Activated CD8-positive, alpha-beta memory T cell treated with anti-CD3 and anti-CD28 coated beads for 24 hours (primary cell): Measurements from ENCODE around the gene DOCK10.

ENCODE experiments used
- DNase-seq: peaks from one replicate; pipeline ENCODE4 v3.0.0-alpha.2; 2020

The DOCK10 gene

DNA sequence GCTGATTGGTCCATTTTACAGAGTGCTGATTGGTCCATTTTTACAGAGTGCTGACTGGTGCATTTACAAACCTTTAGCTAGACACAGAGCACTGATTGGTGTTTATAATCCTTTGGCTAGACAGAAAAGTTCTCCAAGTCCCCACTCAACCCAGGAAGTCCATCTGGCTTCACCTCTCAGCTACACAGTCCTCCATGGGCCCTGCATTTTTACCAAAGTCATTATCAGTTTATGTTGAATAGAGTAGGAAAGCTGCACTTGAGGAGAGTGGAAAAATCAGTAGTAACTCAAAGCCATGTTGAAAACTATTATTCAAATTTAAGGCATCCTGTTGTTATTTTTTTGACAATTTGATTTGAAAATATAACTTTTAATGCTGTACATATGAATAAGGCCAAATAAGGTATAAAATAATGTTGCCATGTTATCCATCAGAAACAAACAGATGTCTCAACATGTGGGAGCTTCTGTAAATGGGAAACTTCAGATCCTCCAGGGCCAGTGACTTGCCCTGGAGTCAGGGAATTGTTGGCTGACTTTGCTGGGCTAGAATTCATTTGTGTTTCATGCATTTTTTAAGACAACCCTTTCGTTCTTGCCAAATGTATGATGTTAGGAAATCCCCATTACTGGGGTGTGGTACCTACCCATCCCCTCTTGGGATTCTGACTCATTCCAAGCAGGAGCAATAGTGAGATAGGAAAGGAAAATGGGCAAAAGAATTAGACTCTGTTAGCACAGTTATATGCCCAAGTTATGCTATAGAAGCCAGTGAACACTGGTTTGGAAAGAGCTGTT, 288.3 kb downstream of the DOCK10 start:
- no peak for DNase-seq

DNA sequence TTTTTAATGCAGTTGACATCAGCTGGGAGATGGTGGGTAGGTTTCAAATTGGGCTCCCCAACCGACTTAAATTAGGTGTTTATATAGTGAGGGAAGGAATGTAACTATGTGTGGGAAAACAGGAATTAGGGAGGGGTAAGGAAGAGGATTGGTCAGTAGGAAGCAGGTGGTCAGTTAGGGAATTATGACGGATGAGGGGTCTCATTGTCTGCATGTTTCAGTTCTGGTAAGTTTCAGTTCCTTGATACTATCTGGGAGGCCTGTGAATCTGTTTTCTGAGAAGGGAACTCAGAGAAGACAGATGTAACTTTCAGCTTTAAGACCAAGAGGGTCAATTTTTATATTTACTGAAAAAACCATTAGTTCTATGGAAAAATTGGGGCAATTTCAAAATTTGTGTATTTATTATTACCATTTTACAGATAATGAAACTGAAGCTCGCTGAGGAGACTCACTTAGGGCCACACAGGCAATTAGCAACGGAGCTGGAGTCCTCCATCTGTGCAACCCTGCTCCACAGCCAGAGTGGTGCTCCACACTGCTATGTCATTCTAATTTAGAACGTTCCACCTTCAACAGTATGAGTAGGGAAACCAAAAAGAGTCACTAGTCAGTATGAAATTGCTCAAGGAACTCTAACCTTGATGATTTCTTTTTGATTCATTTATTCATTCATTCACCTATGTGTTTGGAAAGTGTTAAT, 290.1 kb downstream of the DOCK10 start:
- no peak for DNase-seq

DNA sequence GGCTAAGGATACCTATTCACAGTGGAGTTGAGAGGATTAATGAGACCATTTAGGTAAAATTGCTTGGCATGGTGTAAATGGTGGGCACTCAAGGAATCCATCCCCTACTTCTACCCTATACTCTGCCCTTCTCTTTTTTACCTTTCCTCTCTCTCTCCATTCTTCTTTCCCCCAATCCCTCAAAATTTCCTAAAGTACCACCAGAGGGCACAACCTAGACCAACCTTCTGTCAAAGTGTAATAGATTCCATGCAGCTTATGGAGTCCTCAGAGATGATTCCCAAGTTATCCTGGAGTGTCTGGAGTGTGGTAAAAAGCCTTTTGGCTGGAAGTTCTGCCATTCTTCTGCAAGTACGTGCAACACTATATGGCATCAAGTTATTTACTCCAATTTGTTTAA, 293.1 kb downstream of the DOCK10 start:
- no peak for DNase-seq

DNA sequence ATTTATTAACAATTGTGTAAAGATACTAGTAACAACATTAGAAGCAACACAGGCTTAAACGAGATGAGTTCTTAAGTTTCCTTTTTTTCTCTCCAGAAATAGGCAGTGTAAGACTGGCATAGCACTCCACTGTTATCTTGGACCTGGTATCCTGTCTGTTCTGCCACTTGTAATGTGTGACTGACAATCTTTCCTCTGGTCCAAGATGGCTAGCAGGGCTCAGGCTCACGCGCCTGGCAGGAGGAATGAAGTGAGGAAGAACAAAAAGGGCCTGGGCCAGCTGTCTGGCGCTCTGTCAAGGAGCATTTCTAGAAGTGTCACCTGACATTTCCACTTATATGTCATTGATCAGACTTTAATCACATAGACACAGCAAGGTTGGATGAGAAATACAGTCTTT, 294.5 kb downstream of the DOCK10 start:
- no peak for DNase-seq

DNA sequence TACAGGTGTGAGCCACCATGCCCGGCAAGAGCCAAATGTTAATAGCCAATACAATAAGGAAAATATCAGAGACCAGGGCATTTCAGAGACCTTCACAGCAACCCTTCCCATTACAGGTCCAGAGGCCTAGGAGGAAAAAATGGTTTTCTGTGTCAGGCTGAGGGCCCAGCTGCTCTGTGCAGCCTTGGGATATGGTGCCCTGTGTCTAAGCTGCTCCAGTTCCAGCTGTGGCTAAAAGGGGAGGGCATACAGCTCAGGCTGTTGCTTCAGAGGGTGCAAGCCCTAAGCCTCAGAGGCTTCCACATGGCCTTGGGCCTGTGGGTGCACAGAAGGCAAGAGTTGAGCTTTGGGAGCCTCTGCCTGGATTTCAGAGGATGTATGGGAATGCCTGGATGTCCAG, 306.0 kb downstream of the DOCK10 start:
- no peak for DNase-seq

DNA sequence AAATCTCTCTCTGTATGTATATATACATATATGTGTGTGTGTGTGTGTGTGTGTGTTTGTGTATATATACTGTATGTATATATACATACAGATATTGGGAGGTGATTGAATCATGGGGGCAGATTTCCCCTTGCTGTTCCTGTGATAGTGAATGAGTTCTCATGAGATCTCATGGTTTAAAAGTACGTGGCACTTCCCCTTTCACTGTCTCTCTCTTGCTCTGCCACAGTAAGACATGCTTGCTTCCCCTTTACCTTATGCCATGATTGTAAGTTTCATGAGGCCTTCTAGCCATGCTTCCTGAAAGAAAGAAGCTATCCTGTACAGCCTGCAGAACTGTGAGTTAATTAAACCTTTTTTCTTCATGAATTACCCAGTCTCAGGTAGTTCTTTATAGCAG, 307.3 kb downstream of the DOCK10 start:
- DNase-seq: no peak

DNA sequence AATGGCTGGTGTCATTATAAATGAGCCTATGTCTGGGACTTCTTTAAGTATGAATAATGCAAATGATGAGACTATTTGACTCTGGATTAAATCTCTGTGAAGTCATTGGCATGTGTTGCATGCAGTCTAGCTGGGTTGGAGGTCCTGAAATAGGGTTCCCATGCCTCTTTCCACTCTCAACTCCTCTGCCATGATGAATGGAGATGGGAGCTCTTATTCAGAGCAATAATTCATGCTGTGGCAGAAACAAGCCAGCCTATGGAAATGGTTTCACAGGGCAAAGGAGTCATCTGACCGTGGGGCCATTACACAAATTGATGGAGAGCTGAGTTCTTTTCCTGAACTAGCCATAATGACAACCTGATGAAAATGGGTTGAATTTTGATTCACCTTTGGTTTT, 310.6 kb downstream of the DOCK10 start:
- no peak for DNase-seq

DNA sequence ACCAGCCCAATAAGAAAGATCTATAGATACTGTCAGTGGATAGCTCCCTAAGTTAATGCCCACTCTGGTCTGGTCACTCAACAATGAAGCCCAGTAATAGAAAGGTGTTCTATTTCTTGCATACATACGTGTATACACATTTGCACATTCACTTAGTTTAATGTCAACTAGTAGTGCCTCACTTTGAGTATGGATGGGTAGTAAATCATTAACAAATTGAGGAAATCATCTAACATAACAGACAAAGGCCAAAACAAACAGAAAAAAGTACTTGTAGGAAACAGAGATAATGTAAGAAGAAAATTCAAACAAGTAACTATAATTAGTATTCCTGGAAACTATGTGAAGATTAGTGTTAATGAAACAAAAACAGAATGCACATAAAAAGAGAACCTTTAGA, 312.8 kb downstream of the DOCK10 start:
- DNase-seq: no peak

DNA sequence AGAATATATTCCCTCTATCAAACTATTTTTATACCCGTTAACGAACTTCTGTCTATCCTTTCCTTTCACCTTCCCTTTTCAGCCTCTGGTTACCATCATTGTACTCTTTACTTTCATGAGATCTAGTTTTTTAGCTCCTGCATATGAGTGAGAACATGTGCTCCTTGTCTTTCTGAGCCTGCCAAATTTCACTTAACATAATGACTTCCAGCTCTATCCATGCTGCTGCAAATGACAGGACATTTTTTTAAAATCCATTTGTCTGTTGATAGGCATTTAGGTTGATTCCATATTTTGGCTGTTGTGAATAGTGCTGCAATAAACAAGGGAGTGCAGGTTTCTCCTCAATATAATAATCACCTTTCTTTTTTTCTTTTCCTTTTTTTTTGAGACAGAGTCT, 317.9 kb downstream of the DOCK10 start:
- no peak for DNase-seq

DNA sequence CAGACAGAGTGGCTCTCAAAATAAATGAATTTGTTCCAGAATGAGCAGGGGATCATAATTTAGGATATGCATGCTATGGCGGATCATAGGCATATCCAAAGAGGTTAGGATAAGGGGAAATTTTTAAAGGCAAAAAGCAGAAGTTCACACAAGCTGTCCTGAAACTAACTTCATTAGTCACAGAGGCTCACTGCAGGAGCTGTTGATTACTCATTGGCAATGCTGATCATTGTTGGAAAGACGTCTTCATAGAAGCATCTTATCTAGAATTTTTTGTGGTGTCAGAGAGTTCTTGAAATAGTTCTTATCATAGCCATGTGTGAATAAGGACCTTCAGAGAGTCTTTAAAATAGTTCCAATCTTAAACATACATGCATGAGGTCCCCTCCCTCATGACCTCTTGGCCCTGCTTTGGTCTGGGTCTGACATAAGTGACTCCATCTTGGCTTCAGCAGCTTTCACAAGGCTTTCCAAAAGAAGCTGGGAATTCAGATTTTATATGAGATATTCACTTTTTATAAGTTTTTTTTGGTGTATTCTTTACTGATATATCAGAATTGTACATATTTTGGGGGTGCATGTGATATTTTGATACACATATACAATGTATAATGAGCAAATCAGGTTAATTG, 318.6 kb downstream of the DOCK10 start:
- no peak for DNase-seq

DNA sequence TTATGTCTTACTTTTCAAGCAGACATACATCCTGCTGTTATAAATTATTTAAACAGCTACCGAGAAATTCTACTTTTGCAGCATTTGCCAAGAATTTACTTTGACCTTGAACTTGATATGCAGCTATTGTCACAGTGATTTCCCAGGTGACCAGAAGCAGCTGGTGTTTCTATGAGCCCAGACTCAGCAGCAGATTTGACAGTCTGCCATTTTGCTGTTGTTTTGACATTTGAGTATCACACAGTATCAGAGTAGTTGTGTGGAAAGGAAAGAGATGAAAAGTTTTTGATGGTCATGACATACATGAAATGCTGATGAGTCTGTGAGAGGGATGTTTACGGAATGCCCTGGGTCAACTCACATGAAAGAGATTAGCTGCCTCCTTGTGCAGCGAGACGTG, 319.5 kb downstream of the DOCK10 start:
- no peak for DNase-seq

DNA sequence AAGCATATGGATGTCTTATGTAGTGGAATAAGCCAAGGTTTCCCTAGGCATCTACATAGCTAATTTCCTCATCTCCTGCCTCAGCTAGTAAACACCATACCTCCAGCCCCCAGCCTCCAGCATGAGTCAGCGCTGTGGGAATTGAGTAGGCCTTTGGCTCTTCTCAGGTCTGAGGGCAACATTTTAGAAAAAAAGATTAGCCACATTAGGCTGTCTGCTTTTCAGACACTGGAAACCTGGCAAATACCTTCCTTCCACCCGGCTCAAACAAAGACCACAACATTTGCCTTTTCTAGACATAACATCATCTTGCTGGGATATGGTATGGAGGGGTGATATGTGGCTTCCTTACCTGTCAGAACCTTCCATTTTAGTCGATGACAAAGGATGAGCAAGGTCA, 320.0 kb downstream of the DOCK10 start:
- DNase-seq: no peak

DNA sequence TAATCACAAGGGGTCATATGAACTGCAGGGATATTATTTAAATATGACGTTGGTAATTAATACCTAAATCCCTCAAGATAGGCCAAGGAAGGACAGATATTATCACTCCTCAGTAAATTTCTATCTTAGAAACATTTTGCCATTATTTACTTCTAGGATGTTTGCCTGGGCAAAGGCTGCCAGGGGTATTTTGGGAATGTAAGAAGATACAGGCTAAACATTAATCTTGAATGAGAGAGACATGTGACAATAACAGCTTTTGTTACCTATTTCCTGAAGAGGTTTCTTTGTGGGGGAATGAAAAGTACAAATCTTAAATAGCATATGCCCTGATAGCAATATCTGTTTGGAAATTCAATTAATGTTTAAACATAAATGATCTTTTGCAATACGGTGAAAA, 325.3 kb downstream of the DOCK10 start:
- DNase-seq: no peak

DNA sequence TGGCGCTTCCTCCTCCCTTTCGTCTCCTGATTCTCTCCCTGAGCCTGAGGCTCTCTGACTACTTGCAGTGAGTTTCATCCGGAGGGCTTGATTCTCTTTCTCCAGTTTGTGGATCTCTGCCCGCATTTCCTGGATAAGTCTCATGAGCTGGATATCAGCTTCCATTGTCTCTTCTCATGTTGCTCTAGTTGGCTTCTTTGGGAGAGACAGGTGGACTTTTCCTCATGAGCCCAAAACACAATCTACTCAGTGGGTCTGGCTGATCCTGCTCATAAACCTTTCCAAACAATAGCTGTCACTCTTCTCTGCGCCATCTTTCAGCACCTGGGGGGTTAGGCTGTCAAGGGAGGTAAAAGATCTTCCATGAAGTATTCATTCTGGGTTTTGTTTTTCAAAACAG, 326.1 kb downstream of the DOCK10 start, which contains the start of gene CCDC195:
Gene CCDC195, minus strand, starts transcription at position 165 of the 400 bp plus-strand sequence. Its CDS starts 0 bp downstream, at position 165.
- no peak for DNase-seq
